ENCODE measurements around the gene ITGB3BP.

Gene ITGB3BP

DNA sequence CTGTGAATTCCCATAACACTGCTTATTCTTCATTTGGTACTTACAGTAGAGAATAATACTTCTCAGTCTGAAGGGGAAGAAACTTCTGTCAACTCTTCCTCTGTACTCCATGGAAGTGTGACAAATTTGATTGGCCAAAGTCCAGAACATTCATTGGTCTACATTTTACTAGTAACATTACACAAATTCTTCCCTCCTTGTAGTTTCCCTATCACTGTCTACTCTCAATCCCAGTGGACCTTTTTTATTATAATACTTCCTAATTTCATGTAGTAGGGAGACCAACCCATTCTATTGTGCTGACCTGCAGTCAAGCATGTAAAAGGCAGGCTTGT is 80.9 kb downstream of the ITGB3BP start:
- CTCF ChIA-PET, result interaction anchor here (0.7 to 3.7 kb wide), 7 partner anchors 10 to 600 kb away, joined by 3 to 22 read pairs (median 4); no protein-coding TSS in a partner anchor
- TF ChIP-seq ZNF23 (tag by site-specific recombination; IDR thresholded peaks at IDR 0.05; ENCODE audit: borderline replicate concordance) (no peak), ZNF2 (tag by site-specific recombination; IDR thresholded peaks at IDR 0.05) (no peak), KLF8 (tag by site-specific recombination; IDR thresholded peaks at IDR 0.05) (no peak), ZNF549 (tag by site-specific recombination; IDR thresholded peaks at IDR 0.05) (no peak), ZNF37A (tag by site-specific recombination; IDR thresholded peaks at IDR 0.05) (no peak), ZNF404 (tag by site-specific recombination; IDR thresholded peaks at IDR 0.05) (no peak), IKZF3 (tag by site-specific recombination; IDR thresholded peaks at IDR 0.05) (no peak), ZNF169 (tag by site-specific recombination; IDR thresholded peaks at IDR 0.05) (no peak), MYNN (tag by site-specific recombination; IDR thresholded peaks at IDR 0.05; ENCODE audit: borderline replicate concordance) (no peak), ZNF596 (tag by site-specific recombination; IDR thresholded peaks at IDR 0.05) (no peak), ZBTB20 (tag by site-specific recombination; IDR thresholded peaks at IDR 0.05) (no peak), ZNF350 (tag by site-specific recombination; IDR thresholded peaks at IDR 0.05) (no peak), BCL11A (tag by site-specific recombination; IDR thresholded peaks at IDR 0.05; ENCODE audit: low read depth) (no peak), ZNF324 (tag by site-specific recombination; IDR thresholded peaks at IDR 0.05) (no peak), GLI4 (tag by site-specific recombination; IDR thresholded peaks at IDR 0.05) (no peak)
- TF ChIP-seq, protein P1, sequence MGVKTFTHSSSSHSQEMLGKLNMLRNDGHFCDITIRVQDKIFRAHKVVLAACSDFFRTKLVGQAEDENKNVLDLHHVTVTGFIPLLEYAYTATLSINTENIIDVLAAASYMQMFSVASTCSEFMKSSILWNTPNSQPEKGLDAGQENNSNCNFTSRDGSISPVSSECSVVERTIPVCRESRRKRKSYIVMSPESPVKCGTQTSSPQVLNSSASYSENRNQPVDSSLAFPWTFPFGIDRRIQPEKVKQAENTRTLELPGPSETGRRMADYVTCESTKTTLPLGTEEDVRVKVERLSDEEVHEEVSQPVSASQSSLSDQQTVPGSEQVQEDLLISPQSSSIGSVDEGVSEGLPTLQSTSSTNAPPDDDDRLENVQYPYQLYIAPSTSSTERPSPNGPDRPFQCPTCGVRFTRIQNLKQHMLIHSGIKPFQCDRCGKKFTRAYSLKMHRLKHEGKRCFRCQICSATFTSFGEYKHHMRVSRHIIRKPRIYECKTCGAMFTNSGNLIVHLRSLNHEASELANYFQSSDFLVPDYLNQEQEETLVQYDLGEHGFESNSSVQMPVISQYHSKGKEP (tag by site-specific recombination; IDR thresholded peaks at IDR 0.05), result no peak
- TF ChIP-seq, protein P2, sequence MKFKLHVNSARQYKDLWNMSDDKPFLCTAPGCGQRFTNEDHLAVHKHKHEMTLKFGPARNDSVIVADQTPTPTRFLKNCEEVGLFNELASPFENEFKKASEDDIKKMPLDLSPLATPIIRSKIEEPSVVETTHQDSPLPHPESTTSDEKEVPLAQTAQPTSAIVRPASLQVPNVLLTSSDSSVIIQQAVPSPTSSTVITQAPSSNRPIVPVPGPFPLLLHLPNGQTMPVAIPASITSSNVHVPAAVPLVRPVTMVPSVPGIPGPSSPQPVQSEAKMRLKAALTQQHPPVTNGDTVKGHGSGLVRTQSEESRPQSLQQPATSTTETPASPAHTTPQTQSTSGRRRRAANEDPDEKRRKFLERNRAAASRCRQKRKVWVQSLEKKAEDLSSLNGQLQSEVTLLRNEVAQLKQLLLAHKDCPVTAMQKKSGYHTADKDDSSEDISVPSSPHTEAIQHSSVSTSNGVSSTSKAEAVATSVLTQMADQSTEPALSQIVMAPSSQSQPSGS (tag by site-specific recombination; IDR thresholded peaks at IDR 0.05; ENCODE audit: low read depth), result no peak
- TF ChIP-seq, protein P3, sequence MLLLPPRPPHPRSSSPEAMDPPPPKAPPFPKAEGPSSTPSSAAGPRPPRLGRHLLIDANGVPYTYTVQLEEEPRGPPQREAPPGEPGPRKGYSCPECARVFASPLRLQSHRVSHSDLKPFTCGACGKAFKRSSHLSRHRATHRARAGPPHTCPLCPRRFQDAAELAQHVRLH (tag by site-specific recombination; IDR thresholded peaks at IDR 0.05), result no peak
- Histone ChIP-seq H3K4me1 (ENCODE audit: control insufficient read depth, insufficient read depth, low read length) (no peaks in the 10 kb centered on the region), H3K4me3 (ENCODE audit: low read depth, low read length) (no peak overlapping the region), H3K36me3 (ENCODE audit: control insufficient read depth in 2 of 2, insufficient read depth in 1 of 2, low read length in 2 of 2) (peaks cover 0 to 11% of the 10 kb centered on the region in 2 experiments), H3K9me3 (ENCODE audit: control insufficient read depth, insufficient read depth, low read depth, low read length) (no peaks in the 10 kb centered on the region), H3K27ac (ENCODE audit: extremely low read depth, low read depth, low read length) (no peak overlapping the region)
- POLR2A ChIA-PET, result no interaction called here

DNA sequence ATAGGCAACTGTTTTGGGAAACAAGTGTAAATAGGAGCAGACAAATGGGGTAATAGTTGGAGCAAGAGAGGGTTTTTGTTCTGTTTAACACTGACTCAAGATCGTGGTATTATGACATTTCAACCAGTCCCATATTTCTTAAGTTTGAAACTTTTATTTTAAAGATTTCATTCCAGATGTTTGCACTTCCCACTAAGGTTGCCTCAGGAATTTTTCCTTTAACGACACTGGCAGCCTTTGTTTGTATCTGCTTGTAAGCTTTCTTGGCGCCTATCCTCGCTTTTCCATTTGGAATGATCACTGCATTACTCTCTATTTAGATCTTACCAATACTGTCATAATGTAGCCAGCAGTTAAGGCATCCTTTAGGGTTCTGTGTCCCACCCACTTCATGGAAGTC is 87.9 kb downstream of the ITGB3BP start:
- Histone ChIP-seq H3K27ac (ENCODE audit: extremely low read depth, low read depth, low read length) (no peak overlapping the region), H3K9me3 (ENCODE audit: control insufficient read depth, insufficient read depth, low read depth, low read length) (no peaks in the 10 kb centered on the region), H3K36me3 (ENCODE audit: control insufficient read depth in 2 of 2, insufficient read depth in 1 of 2, low read length in 2 of 2) (peaks cover 3 to 11% of the 10 kb centered on the region in 2 experiments), H3K4me1 (ENCODE audit: control insufficient read depth, insufficient read depth, low read length) (no peaks in the 10 kb centered on the region), H3K4me3 (ENCODE audit: low read depth, low read length) (no peak overlapping the region)
- ChIA-PET CTCF (interaction anchor here (0.6 kb wide), 1 partner anchor 122 kb away, joined by 3 read pairs; no protein-coding TSS in a partner anchor), POLR2A (no interaction called here)
- TF ChIP-seq ZNF76 (tag by site-specific recombination; IDR thresholded peaks at IDR 0.05; ENCODE audit: borderline replicate concordance, low read depth) (no peak), ZBTB17 (tag by site-specific recombination; IDR thresholded peaks at IDR 0.05) (no peak), REPIN1 (tag by site-specific recombination; IDR thresholded peaks at IDR 0.05; ENCODE audit: low read depth) (no peak), ZNF560 (tag by site-specific recombination; IDR thresholded peaks at IDR 0.05; ENCODE audit: borderline replicate concordance) (no peak), ZNF426 (tag by site-specific recombination; IDR thresholded peaks at IDR 0.05) (no peak)
- TF ChIP-seq, protein P4, sequence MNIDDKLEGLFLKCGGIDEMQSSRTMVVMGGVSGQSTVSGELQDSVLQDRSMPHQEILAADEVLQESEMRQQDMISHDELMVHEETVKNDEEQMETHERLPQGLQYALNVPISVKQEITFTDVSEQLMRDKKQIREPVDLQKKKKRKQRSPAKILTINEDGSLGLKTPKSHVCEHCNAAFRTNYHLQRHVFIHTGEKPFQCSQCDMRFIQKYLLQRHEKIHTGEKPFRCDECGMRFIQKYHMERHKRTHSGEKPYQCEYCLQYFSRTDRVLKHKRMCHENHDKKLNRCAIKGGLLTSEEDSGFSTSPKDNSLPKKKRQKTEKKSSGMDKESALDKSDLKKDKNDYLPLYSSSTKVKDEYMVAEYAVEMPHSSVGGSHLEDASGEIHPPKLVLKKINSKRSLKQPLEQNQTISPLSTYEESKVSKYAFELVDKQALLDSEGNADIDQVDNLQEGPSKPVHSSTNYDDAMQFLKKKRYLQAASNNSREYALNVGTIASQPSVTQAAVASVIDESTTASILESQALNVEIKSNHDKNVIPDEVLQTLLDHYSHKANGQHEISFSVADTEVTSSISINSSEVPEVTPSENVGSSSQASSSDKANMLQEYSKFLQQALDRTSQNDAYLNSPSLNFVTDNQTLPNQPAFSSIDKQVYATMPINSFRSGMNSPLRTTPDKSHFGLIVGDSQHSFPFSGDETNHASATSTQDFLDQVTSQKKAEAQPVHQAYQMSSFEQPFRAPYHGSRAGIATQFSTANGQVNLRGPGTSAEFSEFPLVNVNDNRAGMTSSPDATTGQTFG (tag by site-specific recombination; IDR thresholded peaks at IDR 0.05; ENCODE audit: borderline replicate concordance), result no peak
- TF ChIP-seq, protein P5, sequence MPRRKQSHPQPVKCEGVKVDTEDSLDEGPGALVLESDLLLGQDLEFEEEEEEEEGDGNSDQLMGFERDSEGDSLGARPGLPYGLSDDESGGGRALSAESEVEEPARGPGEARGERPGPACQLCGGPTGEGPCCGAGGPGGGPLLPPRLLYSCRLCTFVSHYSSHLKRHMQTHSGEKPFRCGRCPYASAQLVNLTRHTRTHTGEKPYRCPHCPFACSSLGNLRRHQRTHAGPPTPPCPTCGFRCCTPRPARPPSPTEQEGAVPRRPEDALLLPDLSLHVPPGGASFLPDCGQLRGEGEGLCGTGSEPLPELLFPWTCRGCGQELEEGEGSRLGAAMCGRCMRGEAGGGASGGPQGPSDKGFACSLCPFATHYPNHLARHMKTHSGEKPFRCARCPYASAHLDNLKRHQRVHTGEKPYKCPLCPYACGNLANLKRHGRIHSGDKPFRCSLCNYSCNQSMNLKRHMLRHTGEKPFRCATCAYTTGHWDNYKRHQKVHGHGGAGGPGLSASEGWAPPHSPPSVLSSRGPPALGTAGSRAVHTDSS (tag by site-specific recombination; IDR thresholded peaks at IDR 0.05), result no peak
- TF ChIP-seq, protein P6, sequence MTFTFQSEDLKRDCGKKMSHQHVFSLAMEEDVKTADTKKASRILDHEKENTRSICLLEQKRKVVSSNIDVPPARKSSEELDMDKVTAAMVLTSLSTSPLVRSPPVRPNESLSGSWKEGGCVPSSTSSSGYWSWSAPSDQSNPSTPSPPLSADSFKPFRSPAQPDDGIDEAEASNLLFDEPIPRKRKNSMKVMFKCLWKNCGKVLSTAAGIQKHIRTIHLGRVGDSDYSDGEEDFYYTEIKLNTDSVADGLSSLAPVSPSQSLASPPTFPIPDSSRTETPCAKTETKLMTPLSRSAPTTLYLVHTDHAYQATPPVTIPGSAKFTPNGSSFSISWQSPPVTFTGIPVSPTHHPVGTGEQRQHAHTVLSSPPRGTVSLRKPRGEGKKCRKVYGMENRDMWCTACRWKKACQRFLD (tag by site-specific recombination; IDR thresholded peaks at IDR 0.05), result no peak
- TF ChIP-seq, protein P7, sequence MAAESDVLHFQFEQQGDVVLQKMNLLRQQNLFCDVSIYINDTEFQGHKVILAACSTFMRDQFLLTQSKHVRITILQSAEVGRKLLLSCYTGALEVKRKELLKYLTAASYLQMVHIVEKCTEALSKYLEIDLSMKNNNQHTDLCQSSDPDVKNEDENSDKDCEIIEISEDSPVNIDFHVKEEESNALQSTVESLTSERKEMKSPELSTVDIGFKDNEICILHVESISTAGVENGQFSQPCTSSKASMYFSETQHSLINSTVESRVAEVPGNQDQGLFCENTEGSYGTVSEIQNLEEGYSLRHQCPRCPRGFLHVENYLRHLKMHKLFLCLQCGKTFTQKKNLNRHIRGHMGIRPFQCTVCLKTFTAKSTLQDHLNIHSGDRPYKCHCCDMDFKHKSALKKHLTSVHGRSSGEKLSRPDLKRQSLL (tag by site-specific recombination; IDR thresholded peaks at IDR 0.05), result no peak

Data from HEK293 (cell line).